GM20000 (cell line): ENCODE data around the gene ZW10.

Source experiments
- DNase-seq: peaks from one replicate; pipeline ENCODE4 v3.0.0; 2012; ENCODE audit warnings: low spot score
- TF ChIP-seq, protein P1 (sequence below): IDR thresholded peaks from 2 replicates; pipeline ENCODE4 v1.5.1; 2012; ENCODE audit warnings: mild to moderate bottlenecking, control low read depth; ENCODE audit errors: extremely low read depth, missing control alignments

ZW10 gene

DNA sequence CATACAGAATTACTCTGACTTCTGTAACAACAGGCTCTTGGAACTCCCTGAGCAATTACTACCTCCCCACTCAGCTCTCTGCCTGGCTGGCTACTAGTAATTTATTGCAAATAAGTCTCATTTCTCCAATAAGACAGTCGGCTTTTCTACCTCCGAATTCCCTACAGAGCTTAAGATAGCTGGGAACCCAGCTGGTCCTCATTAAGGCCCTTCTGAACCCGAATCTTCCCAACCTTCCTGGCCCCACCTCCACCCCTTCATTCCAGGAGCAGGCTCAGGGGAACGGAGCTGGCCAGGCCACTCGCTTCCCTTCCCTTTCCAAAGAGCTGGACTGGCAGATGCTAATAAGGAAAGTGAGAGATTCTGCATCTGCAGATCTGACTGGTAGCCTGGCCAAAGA is 89.0 kb downstream of the ZW10 start:
- DNase-seq, result no peak
- TF ChIP-seq, protein P1, sequence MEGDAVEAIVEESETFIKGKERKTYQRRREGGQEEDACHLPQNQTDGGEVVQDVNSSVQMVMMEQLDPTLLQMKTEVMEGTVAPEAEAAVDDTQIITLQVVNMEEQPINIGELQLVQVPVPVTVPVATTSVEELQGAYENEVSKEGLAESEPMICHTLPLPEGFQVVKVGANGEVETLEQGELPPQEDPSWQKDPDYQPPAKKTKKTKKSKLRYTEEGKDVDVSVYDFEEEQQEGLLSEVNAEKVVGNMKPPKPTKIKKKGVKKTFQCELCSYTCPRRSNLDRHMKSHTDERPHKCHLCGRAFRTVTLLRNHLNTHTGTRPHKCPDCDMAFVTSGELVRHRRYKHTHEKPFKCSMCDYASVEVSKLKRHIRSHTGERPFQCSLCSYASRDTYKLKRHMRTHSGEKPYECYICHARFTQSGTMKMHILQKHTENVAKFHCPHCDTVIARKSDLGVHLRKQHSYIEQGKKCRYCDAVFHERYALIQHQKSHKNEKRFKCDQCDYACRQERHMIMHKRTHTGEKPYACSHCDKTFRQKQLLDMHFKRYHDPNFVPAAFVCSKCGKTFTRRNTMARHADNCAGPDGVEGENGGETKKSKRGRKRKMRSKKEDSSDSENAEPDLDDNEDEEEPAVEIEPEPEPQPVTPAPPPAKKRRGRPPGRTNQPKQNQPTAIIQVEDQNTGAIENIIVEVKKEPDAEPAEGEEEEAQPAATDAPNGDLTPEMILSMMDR, result no peak

GRCh38 chr11:113683481-113684046 is 89.9 kb downstream of the ZW10 start:
- TF ChIP-seq, protein P1, result no peak
- DNase-seq, result no peak
